Adipocyte (in vitro differentiated cells): ENCODE measurements around the gene TBX19.

Experiments used
- DNase-seq: peaks from one replicate; pipeline ENCODE4 v3.0.0-alpha.2; 2015; ENCODE audit warnings: low read depth
- H3K27me3 ChIP-seq: replicated peaks from 2 replicates; pipeline ENCODE4 v1.7.0; 2013; ENCODE audit warnings: mild to moderate bottlenecking, low read length, moderate library complexity; ENCODE audit not compliant: control insufficient read depth, insufficient read depth
- H3K36me3 ChIP-seq: 2 replicates; pipeline ENCODE4 v1.7.0; 2013; ENCODE audit warnings: low read length, mild to moderate bottlenecking, moderate library complexity; ENCODE audit not compliant: control insufficient read depth, insufficient read depth, severe bottlenecking
- H3K4me1 ChIP-seq: 2 replicates; pipeline ENCODE4 v1.7.0; 2013; ENCODE audit warnings: mild to moderate bottlenecking, low read length, moderate library complexity; ENCODE audit not compliant: control insufficient read depth, insufficient read depth
- H3K4me3 ChIP-seq: 2 replicates; pipeline ENCODE4 v1.7.0; 2013; ENCODE audit warnings: mild to moderate bottlenecking, low read length, moderate library complexity
- H3K9ac ChIP-seq: 2 replicates; pipeline ENCODE4 v1.7.0; 2013; ENCODE audit warnings: mild to moderate bottlenecking, low read length, moderate library complexity
- H3K9me3 ChIP-seq: 2 replicates; pipeline ENCODE4 v1.7.0; 2013; ENCODE audit warnings: mild to moderate bottlenecking, low read length, moderate library complexity; ENCODE audit not compliant: control insufficient read depth

TBX19 gene

DNA sequence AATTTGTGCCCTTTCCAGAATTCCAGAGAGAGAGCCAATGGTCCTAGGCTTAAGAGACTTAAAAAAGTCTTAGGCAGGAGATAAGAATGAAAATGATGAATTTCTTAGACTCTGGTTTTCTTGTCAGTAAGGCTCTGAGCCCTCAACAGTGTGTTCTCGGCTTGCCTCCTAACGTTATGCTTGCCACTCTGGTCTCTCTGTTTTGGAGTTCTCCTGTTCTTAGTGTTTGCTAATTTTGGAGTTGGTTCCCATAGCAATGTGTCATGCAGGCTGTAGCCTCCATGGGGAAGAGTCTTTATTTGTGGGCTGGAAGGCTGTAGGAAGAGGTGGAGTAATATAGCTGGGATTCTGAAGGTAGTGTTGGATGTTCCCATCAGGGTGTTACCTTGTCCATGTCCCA is 19.9 kb downstream of the TBX19 start:
- Histone ChIP-seq H3K27me3 (no peaks in the 10 kb centered on the region), H3K4me3 (no peak overlapping the region), H3K36me3 (peaks cover 1% of the 10 kb centered on the region), H3K9me3 (no peaks in the 10 kb centered on the region), H3K4me1 (peaks cover 8% of the 10 kb centered on the region), H3K9ac (no peak overlapping the region)
- DNase-seq = no peak

DNA sequence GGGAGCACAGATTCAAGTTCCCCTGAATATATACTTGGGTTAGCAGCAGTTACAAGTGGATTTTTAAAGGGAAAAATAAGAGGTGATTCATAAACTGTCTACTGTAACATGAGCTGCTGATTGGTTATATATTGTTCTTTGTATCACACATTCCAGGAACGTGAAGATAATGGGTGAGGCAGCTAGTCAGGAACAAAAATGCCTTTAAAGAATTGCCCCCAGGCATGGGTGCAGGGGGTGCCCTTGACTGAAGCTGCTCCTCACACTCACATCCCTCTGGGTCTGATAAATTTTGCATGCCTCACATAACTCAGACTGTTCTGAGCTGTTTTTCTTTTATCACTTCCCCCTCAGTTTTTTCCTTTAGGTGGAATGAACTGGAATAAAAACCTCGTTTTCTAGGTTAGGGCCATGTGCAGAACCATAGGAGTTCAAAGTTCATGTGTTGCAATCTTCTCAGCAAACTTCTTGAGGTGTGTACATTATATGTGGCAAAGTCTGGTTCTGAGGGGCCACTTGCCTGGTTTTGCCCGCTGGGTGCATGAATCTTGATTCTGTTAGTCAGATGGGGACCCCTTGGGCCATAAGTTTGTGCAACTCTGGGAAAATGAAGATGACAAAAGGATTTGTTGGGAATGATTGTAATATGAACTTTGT is 21.1 kb downstream of the TBX19 start:
- Histone ChIP-seq H3K4me3 (no peak overlapping the region), H3K27me3 (no peaks in the 10 kb centered on the region), H3K36me3 (peaks cover 7% of the 10 kb centered on the region), H3K9ac (no peak overlapping the region), H3K9me3 (no peaks in the 10 kb centered on the region), H3K4me1 (peaks cover 8% of the 10 kb centered on the region)
- peak; percentile 84 for DNase-seq

DNA sequence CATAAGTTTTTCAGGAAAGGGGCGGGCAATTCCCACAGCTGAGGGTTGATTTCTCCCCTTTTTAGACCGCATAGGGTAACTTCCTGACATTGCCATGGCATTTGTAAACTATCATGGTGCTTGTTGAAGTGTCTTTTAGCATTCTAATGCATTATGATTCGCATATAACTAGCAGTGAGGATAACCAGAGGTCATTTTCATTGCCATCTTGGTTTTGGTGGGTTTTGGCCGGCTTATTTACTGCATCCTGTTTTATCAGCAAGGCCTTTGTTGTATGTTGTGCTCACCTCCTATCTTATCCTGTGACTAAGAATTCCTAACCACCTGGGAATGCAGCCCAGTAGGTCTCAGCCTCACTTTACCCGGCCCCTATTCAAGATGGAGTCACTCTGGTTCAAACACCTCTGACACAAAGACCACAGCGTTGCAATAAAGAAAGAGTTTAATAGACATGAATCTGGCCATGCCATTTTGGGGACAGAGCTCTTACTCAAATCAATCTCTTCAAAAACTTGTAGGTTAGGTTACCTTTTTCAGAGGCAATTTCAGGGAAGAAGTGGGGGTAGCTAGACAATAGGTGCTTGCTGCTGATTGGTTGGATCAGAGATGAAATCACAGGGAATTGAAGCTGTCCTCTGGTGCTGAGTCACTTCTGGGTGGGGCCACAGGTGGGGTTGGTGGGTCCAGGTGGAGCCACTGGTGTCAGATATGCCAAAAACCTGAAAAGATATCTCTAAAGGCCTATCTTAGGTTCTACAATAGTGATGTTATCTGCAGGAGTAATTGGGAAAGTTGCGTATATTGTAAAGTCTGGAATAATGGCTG is 23.3 kb downstream of the TBX19 start:
- H3K9ac ChIP-seq = no peak overlapping the region
- no peak overlapping the region for H3K4me3 ChIP-seq
- no peak for DNase-seq
- no peaks in the 10 kb centered on the region for H3K9me3 ChIP-seq
- H3K36me3 ChIP-seq = peaks cover 14% of the 10 kb centered on the region
- H3K4me1 ChIP-seq = peaks cover 8% of the 10 kb centered on the region
- H3K27me3 ChIP-seq = no peaks in the 10 kb centered on the region

DNA sequence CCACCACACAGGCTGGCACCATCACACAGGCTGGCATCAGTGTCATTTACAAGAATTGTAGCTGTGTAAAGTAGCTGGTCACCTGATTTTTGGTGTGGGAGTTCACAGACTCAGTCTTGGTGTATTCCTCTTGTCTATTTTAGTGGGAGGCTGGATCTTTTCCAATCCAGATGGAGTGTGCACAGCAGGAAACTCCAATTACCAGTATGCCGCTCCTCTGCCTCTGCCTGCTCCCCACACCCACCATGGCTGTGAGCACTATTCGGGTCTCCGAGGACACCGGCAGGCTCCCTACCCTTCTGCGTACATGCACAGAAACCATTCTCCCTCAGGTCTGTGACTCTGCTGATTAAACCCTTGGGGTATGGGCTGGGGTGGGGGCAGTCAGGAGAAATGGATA is 24.2 kb downstream of the TBX19 start:
- DNase-seq = no peak
- H3K36me3 ChIP-seq = peaks cover 14% of the 10 kb centered on the region
- H3K4me1 ChIP-seq = peaks cover 8% of the 10 kb centered on the region
- no peaks in the 10 kb centered on the region for H3K27me3 ChIP-seq
- H3K9ac ChIP-seq = no peak overlapping the region
- no peaks in the 10 kb centered on the region for H3K9me3 ChIP-seq
- H3K4me3 ChIP-seq = no peak overlapping the region

DNA sequence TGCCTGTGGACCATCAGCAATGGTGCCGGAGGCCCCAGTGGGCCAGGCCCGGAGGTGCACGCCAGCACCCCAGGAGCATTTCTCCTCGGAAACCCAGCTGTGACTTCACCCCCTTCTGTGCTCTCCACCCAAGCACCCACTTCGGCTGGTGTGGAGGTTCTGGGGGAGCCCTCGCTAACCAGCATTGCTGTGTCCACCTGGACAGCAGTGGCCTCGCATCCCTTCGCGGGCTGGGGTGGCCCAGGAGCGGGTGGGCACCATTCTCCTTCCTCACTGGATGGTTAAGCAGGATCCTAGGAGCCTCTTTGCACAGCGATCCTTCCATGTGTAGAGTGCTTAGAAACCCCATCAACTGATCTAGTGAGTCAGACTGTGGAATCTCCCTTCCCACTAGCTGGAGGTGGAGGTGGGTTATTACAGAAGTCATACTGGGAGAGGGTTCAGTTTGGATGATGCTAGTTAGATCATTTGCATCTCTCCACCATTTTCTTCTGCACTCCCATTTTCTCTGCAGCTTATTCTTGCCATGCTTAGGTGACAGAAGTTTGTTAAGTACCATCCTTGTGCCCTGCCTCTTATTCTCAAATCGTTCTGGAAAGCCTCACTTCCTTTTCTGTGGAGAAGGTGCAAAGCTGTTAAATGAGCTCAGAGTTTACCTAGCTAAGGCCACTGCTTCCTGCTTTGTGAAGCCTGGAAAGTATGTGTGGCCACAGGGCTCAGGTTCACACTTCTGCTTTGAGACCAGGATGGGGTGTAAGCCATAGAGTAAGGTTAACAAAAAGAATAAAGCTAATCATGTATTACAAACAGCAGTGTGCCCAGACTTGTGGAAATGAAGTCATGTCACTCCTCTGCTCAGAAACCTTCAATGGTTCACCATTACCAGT is 32.3 kb downstream of the TBX19 start:
- DNase-seq = no peak
- Histone ChIP-seq H3K9ac (no peak overlapping the region), H3K36me3 (peaks cover 14% of the 10 kb centered on the region), H3K9me3 (no peaks in the 10 kb centered on the region), H3K4me1 (peaks cover 3% of the 10 kb centered on the region), H3K27me3 (no peaks in the 10 kb centered on the region), H3K4me3 (no peak overlapping the region)

DNA sequence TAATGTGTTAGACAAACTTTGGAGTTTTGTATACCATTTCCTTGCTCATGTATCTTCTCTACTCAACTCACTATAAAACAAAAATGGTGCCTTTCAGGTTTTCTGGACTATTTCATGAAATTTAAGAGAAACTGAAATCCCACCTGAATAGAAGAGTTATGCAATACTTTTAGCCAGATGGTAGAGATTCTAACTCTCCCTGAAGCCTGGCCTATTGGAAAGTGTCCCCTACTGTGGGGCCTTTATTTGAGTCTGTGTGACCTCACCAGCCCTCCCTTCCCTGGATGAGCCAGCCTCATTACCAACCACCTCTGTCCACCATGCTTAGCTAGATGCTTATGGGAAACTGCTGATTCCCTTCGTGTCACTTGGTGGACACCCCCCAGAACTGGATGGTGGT is 35.5 kb downstream of the TBX19 start:
- no peak overlapping the region for H3K4me3 ChIP-seq
- H3K36me3 ChIP-seq = peaks cover 7% of the 10 kb centered on the region
- H3K9me3 ChIP-seq = no peaks in the 10 kb centered on the region
- H3K9ac ChIP-seq = no peak overlapping the region
- H3K27me3 ChIP-seq = no peaks in the 10 kb centered on the region
- no peak for DNase-seq
- peaks cover 10% of the 10 kb centered on the region for H3K4me1 ChIP-seq

DNA sequence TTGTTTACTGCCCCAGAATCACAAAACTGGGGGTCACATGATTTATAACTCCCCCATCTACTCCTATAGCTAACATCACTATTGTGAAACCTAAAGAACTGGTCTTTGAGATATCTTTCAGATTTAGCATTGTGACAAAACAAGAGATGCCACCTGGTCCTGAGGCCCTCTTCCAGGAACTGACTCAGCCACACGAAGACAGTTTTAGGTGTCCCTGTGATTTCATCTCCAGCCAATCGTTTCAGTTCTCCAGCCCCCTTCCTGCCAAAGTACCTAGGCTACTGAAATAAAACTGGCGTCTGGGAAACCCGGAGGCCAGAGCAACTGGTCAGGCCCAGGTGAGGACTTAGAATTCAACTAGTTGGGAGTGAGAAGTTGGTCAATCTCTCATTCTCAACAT is 36.6 kb downstream of the TBX19 start:
- H3K9me3 ChIP-seq = no peaks in the 10 kb centered on the region
- H3K4me3 ChIP-seq = no peak overlapping the region
- peaks cover 12% of the 10 kb centered on the region for H3K4me1 ChIP-seq
- peaks cover 7% of the 10 kb centered on the region for H3K36me3 ChIP-seq
- no peak for DNase-seq
- H3K9ac ChIP-seq = no peak overlapping the region
- no peaks in the 10 kb centered on the region for H3K27me3 ChIP-seq

DNA sequence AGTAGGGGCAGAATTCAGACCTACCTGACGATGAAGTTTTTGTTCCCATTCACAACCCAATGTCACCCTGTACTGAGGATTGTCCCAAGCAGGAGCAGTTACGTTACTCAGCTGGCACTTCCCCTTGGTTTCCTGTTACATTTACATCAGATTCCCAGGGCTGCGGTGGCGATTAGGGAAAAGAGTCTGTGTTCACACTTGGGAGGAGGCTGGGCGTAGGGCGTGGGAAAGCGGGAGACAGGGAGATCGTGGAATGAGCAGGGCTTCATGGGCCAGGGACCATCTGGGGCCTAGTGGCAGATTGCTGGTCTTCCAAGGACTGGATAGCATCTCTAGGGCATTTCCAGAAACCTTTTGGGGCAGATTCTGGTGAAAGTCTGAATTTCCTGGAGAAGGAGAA is 39.0 kb downstream of the TBX19 start:
- H3K9ac ChIP-seq = no peak overlapping the region
- DNase-seq = no peak
- no peak overlapping the region for H3K4me3 ChIP-seq
- H3K4me1 ChIP-seq = peaks cover 12% of the 10 kb centered on the region
- H3K36me3 ChIP-seq = no peaks in the 10 kb centered on the region
- H3K27me3 ChIP-seq = no peaks in the 10 kb centered on the region
- H3K9me3 ChIP-seq = no peaks in the 10 kb centered on the region

DNA sequence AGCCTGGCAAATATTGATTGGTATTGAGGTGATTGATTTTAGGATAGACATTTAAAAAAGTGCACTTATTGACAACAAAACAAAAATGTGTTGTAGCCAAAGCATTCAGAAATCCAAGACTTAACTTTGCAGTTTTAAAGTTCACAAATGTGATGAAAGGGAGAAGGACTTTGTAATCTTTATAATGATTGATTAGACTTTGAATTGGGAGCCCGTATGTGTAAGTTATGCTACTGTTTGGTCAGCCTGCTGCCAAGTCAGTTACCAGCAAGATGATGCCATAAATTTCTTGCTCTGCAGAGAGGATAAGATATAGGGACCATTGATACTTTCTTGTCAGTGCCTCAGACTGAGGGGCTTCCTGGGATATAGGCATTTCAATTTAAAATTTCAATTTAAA is 39.5 kb downstream of the TBX19 start:
- DNase-seq = no peak
- no peaks in the 10 kb centered on the region for H3K9me3 ChIP-seq

DNA sequence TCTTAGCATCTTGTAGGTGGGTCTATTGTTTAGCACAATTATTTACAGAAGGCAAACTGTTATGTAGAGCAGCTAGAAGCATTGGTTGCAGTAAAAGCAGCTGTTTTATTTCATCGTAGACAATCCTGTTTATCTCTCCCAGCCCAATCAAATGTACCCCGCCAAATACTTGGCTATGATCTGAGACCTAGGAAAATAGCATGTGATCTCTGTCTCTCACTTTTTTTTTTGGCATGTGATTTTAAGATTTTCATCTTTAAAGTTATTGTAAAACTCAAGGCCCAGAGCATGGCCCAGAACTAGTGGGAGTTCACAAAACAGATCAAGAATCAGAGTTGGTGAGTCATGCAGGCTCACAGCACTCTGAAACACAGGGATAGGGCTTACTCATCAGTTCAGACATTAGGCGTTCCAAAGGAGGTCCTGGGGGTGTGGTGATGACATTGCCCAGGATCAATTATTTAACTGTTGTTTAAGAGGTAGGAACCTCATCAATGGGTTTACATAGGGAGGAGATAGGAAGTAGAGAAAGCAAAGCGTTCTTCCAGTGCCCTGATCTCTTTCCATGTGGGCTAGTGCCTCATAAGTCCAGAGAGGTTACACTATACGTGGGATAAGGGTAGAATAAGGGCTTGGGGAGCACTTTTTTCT is 40.2 kb downstream of the TBX19 start:
- Histone ChIP-seq H3K4me3 (no peak overlapping the region), H3K27me3 (no peaks in the 10 kb centered on the region), H3K9ac (peak overlapping the region; percentile 55), H3K9me3 (no peaks in the 10 kb centered on the region), H3K36me3 (no peaks in the 10 kb centered on the region), H3K4me1 (peaks cover 9% of the 10 kb centered on the region)
- peak; percentile 86 for DNase-seq

More for the DNA sequence above, 39.5 kb downstream of the TBX19 start:
- no peak overlapping the region for H3K4me3 ChIP-seq
- peaks cover 11% of the 10 kb centered on the region for H3K4me1 ChIP-seq
- no peaks in the 10 kb centered on the region for H3K36me3 ChIP-seq
- no peak overlapping the region for H3K9ac ChIP-seq
- no peaks in the 10 kb centered on the region for H3K27me3 ChIP-seq

DNA sequence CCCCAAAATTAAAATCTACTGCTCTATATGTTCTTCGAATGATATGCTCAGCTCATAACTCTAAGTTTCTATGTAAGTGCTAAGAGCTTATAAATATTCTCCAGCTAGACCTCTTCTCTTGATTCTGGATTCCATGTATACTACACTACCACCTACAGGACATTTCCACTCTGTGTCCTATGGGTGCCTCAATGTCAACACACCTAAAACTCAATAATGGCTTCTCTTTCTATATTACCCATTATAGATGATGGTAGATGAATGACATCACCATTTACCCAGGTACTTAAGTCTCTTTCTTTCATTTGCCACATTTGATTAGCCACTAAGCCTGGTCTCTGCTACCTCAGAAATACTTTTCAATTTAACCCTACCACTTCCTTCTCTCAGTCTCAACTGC is 41.3 kb downstream of the TBX19 start:
- Histone ChIP-seq H3K36me3 (no peaks in the 10 kb centered on the region), H3K4me3 (no peak overlapping the region), H3K9ac (no peak overlapping the region), H3K4me1 (peaks cover 9% of the 10 kb centered on the region), H3K9me3 (no peaks in the 10 kb centered on the region), H3K27me3 (no peaks in the 10 kb centered on the region)
- peak; percentile 40 for DNase-seq
